Ishikawa (cell line): Measurements from ENCODE around the gene USPL1.

Experiments used
- CEBPB ChIP-seq: IDR thresholded peaks from 2 replicates; pipeline ENCODE4 v1.6.1; 2012
- CREB1 ChIP-seq: IDR thresholded peaks from 2 replicates; pipeline ENCODE4 v1.6.1; 2012; ENCODE audit warnings: low read depth
- EGR1 ChIP-seq: IDR thresholded peaks from 2 replicates; pipeline ENCODE4 v1.6.1; 2012
- EP300 ChIP-seq: IDR thresholded peaks from 2 replicates; pipeline ENCODE4 v1.6.1; 2012; ENCODE audit warnings: borderline replicate concordance
- FOXM1 ChIP-seq: IDR thresholded peaks from 2 replicates; pipeline ENCODE4 v1.6.1; 2012; ENCODE audit warnings: low read depth, borderline replicate concordance
- NFIC ChIP-seq: IDR thresholded peaks from 2 replicates; pipeline ENCODE4 v1.6.1; 2012
- RAD21 ChIP-seq: IDR thresholded peaks from 2 replicates; pipeline ENCODE4 v1.6.1; 2012; ENCODE audit warnings: low read depth
- TAF1 ChIP-seq: IDR thresholded peaks from 2 replicates; pipeline ENCODE4 v1.6.1; 2012; ENCODE audit warnings: low read depth, mild to moderate bottlenecking
- TCF12 ChIP-seq: IDR thresholded peaks from 2 replicates; pipeline ENCODE4 v1.6.1; 2012; ENCODE audit warnings: low read depth
- TEAD4 ChIP-seq: IDR thresholded peaks from 2 replicates; pipeline ENCODE4 v1.6.1; 2012
- YY1 ChIP-seq: IDR thresholded peaks from 2 replicates; pipeline ENCODE4 v1.6.1; 2012; ENCODE audit warnings: low read depth
- ZBTB7A ChIP-seq: IDR thresholded peaks from 2 replicates; pipeline ENCODE4 v1.6.1; 2012; ENCODE audit warnings: low read depth
- TF ChIP-seq, protein P1 (sequence below): IDR thresholded peaks from 2 replicates; pipeline ENCODE4 v1.6.1; 2012; ENCODE audit warnings: low read depth, mild to moderate bottlenecking
- TF ChIP-seq, protein P2 (sequence below): IDR thresholded peaks from 2 replicates; pipeline ENCODE4 v1.6.1; 2012
- TF ChIP-seq, protein P3 (sequence below): IDR thresholded peaks from 2 replicates; pipeline ENCODE4 v1.6.1; 2012

Gene USPL1

GRCh38 chr13:30685320-30685859 is 67.7 kb downstream of the USPL1 start:
- TF ChIP-seq EGR1 (no peak), NFIC (no peak), TEAD4 (no peak), CEBPB (no peak), EP300 (no peak), FOXM1 (no peak), TAF1 (no peak), RAD21 (no peak), CREB1 (no peak), YY1 (no peak)
- TF ChIP-seq, protein P1, sequence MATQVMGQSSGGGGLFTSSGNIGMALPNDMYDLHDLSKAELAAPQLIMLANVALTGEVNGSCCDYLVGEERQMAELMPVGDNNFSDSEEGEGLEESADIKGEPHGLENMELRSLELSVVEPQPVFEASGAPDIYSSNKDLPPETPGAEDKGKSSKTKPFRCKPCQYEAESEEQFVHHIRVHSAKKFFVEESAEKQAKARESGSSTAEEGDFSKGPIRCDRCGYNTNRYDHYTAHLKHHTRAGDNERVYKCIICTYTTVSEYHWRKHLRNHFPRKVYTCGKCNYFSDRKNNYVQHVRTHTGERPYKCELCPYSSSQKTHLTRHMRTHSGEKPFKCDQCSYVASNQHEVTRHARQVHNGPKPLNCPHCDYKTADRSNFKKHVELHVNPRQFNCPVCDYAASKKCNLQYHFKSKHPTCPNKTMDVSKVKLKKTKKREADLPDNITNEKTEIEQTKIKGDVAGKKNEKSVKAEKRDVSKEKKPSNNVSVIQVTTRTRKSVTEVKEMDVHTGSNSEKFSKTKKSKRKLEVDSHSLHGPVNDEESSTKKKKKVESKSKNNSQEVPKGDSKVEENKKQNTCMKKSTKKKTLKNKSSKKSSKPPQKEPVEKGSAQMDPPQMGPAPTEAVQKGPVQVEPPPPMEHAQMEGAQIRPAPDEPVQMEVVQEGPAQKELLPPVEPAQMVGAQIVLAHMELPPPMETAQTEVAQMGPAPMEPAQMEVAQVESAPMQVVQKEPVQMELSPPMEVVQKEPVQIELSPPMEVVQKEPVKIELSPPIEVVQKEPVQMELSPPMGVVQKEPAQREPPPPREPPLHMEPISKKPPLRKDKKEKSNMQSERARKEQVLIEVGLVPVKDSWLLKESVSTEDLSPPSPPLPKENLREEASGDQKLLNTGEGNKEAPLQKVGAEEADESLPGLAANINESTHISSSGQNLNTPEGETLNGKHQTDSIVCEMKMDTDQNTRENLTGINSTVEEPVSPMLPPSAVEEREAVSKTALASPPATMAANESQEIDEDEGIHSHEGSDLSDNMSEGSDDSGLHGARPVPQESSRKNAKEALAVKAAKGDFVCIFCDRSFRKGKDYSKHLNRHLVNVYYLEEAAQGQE: no peak
- TF ChIP-seq, protein P2, sequence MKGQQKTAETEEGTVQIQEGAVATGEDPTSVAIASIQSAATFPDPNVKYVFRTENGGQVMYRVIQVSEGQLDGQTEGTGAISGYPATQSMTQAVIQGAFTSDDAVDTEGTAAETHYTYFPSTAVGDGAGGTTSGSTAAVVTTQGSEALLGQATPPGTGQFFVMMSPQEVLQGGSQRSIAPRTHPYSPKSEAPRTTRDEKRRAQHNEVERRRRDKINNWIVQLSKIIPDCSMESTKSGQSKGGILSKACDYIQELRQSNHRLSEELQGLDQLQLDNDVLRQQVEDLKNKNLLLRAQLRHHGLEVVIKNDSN: no peak

- no peak for TF ChIP-seq YY1
- TF ChIP-seq CREB1: no peak
- no peak for TF ChIP-seq TEAD4
- TF ChIP-seq, protein P2: no peak
- no peak for TF ChIP-seq CEBPB
Observed at GRCh38 chr13:30685987-30686386, 68.3 kb downstream of the USPL1 start.

DNA sequence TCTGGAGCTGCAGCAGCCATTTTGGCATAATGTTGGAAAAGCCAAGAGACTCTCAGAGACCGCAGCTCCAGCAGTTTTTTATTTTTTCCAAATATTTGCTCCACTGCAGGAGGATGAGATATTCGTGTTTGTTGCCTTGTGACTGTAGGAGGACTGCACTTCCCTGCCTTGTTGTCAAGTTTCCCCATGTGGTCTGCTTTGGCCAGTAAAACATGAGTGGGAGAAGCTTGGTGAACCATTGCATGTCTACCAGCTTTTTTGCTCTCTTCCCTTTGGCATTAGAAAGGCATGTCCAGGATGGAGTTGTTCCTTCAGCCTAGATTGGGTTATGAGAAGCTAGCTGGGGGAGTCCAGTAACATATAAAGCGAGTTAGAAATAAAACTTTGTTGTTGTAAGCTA is 69.9 kb downstream of the USPL1 start:
- TF ChIP-seq, protein P3, sequence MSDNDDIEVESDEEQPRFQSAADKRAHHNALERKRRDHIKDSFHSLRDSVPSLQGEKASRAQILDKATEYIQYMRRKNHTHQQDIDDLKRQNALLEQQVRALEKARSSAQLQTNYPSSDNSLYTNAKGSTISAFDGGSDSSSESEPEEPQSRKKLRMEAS: no peak
- TF ChIP-seq FOXM1 (no peak), CEBPB (no peak), YY1 (no peak), TCF12 (no peak), EP300 (no peak), ZBTB7A (no peak)
- TF ChIP-seq, protein P1: no peak
- TF ChIP-seq, protein P2: no peak

- TF ChIP-seq RAD21: no peak
- no peak for TF ChIP-seq NFIC
- TF ChIP-seq, protein P3: no peak
- TF ChIP-seq FOXM1: no peak
- TF ChIP-seq, protein P1: no peak
- no peak for TF ChIP-seq YY1
- no peak for TF ChIP-seq TEAD4
- TF ChIP-seq CEBPB: no peak
Observed at GRCh38 chr13:30689752-30690151, 72.0 kb downstream of the USPL1 start.
